SH-SY5Y (cell line): ENCODE results near the gene COL13A1.

Experiments
- GATA2 ChIP-seq: IDR thresholded peaks from 2 replicates; pipeline ENCODE4 v1.6.1; 2011; ENCODE audit warnings: mild to moderate bottlenecking, low read depth, low read length
- GATA3 ChIP-seq: IDR thresholded peaks from 2 replicates; pipeline ENCODE4 v1.6.1; 2011; ENCODE audit warnings: low read depth, mild to moderate bottlenecking, low read length, moderate library complexity

GRCh38 chr10:69840773-69841172 is 39.1 kb downstream of the COL13A1 start:
- TF ChIP-seq GATA2, result no peak
- TF ChIP-seq GATA3, result no peak
